Measurements from ENCODE around the gene OPRM1. TPM values are rescaled to one million over a fixed set of nuclear protein-coding genes. Genes with fewer than 3 reads are reported as not detected.

OPRM1 gene
- total RNA-seq, 1 experiment from 2014 or later, result not detected

DNA sequence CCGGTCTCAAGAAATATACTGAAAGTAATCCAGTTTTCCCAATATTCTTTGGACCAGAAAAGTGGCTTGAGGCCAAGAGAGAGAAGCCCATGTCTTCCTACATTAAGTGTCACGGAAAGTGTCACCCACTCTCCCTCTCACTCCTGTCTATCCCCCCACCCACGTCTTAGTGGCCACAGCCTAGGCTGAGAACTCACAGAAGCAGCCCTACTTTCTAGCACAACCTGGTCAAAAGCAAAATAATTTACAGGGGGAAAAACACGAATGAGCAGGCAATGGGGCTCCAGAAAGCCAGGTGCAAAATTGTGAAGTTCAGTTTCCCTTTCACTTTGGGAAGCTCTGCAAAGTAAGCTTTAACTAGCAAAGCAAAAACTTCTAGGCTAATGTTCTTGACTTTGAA lies 118.0 kb downstream of the OPRM1 start:
- no peaks in the 10 kb centered on the region for H3K4me1 Mint-ChIP-seq (ENCODE audit: low read depth, unreplicated experiment)
- H3K27me3 ChIP-seq (replicated peaks; ENCODE audit: control insufficient read depth, insufficient read depth, low read length), result no peaks in the 10 kb centered on the region
- H3K4me3 ChIP-seq (ENCODE audit: low read depth, low read length), result no peak overlapping the region
- no peaks in the 10 kb centered on the region for H3K4me1 ChIP-seq
- H3K9me3 ChIP-seq, result no peaks in the 10 kb centered on the region
- H3K27me3 Mint-ChIP-seq (ENCODE audit: insufficient read depth, unreplicated experiment), result no peaks in the 10 kb centered on the region
- no peaks in the 10 kb centered on the region for H3K36me3 Mint-ChIP-seq (ENCODE audit: insufficient read depth, unreplicated experiment)
- ChIA-PET POLR2A (no interaction called here), CTCF (no interaction called here)
- TF ChIP-seq, protein P1, sequence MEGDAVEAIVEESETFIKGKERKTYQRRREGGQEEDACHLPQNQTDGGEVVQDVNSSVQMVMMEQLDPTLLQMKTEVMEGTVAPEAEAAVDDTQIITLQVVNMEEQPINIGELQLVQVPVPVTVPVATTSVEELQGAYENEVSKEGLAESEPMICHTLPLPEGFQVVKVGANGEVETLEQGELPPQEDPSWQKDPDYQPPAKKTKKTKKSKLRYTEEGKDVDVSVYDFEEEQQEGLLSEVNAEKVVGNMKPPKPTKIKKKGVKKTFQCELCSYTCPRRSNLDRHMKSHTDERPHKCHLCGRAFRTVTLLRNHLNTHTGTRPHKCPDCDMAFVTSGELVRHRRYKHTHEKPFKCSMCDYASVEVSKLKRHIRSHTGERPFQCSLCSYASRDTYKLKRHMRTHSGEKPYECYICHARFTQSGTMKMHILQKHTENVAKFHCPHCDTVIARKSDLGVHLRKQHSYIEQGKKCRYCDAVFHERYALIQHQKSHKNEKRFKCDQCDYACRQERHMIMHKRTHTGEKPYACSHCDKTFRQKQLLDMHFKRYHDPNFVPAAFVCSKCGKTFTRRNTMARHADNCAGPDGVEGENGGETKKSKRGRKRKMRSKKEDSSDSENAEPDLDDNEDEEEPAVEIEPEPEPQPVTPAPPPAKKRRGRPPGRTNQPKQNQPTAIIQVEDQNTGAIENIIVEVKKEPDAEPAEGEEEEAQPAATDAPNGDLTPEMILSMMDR (IDR thresholded peaks at IDR 0.05; ENCODE audit: insufficient read depth in 1 of 2, low read depth in 1 of 2, low read length in 1 of 2, severe bottlenecking in 1 of 2, unreplicated experiment in 1 of 2), result no peak
- no TSS peak for BruUV-seq (replicated peaks)
- no peak overlapping the region for H3K27ac Mint-ChIP-seq (ENCODE audit: unreplicated experiment)
- no peak overlapping the region for H3K4me3 Mint-ChIP-seq (ENCODE audit: unreplicated experiment)
- H3K9me3 Mint-ChIP-seq (ENCODE audit: unreplicated experiment), result no peaks in the 10 kb centered on the region
- intact Hi-C loops (cut with micrococcal nuclease; ENCODE audit: unreplicated experiment), result no loop called here
- no peak for DNase-seq
- H3K36me3 ChIP-seq (ENCODE audit: control insufficient read depth, insufficient read depth, low read length), result no peaks in the 10 kb centered on the region

DNA sequence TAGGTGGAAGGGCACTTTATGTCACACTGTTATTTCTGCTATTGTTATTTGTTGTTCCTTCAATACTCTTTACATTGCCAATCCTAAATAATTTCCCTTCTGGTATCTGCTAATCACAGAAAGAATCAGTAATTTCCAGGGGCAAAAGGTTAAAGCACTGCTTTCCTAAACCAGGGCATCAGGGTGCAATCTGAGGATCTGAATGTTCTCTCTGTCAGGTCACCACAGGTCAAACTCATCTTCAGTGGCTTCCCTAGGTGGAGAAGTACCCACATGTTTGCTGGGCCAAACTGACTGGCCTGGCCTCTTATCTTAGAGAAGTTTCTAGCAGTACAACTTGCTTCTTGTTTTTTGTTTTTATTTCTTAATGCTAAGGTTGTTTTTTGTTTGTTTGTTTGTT lies 118.7 kb downstream of the OPRM1 start:
- no peaks in the 10 kb centered on the region for H3K27me3 Mint-ChIP-seq (ENCODE audit: insufficient read depth, unreplicated experiment)
- POLR2A ChIA-PET, result no interaction called here
- no peaks in the 10 kb centered on the region for H3K9me3 Mint-ChIP-seq (ENCODE audit: unreplicated experiment)
- H3K36me3 Mint-ChIP-seq (ENCODE audit: insufficient read depth, unreplicated experiment), result no peaks in the 10 kb centered on the region
- no peaks in the 10 kb centered on the region for H3K36me3 ChIP-seq (ENCODE audit: control insufficient read depth, insufficient read depth, low read length)
- H3K9me3 ChIP-seq, result no peaks in the 10 kb centered on the region
- no TSS peak for BruUV-seq (replicated peaks)
- CTCF ChIA-PET, result no interaction called here
- H3K4me3 ChIP-seq (ENCODE audit: low read depth, low read length), result no peak overlapping the region
- no peaks in the 10 kb centered on the region for H3K4me1 ChIP-seq
- no peak overlapping the region for H3K27ac Mint-ChIP-seq (ENCODE audit: unreplicated experiment)
- no peak for DNase-seq
- no peak overlapping the region for H3K4me3 Mint-ChIP-seq (ENCODE audit: unreplicated experiment)
- TF ChIP-seq, protein P1 (IDR thresholded peaks at IDR 0.05; ENCODE audit: insufficient read depth in 1 of 2, low read depth in 1 of 2, low read length in 1 of 2, severe bottlenecking in 1 of 2, unreplicated experiment in 1 of 2), result no peak
- intact Hi-C loops (cut with micrococcal nuclease; ENCODE audit: unreplicated experiment), result no loop called here
- no peaks in the 10 kb centered on the region for H3K4me1 Mint-ChIP-seq (ENCODE audit: low read depth, unreplicated experiment)
- H3K27me3 ChIP-seq (replicated peaks; ENCODE audit: control insufficient read depth, insufficient read depth, low read length), result no peaks in the 10 kb centered on the region

DNA sequence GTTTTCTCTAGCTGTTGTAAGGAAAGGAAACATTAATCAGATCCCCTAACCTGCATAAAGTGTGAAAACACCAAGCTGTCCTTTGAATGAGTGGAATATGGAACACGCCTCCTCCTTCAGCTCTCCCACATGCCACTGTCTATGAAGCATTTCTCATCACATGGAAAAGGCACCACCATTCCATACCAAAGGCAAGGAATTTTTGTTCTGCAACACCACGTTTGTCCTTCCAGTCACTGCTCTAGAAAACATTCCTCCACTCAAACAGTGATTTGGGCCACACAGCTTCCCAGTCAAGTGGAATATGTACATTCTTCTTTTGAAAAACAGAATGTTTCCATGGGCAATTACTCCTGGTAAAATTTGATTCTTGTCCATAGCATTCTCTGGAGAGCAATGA lies 120.1 kb downstream of the OPRM1 start:
- no peaks in the 10 kb centered on the region for H3K4me1 Mint-ChIP-seq (ENCODE audit: low read depth, unreplicated experiment)
- no peaks in the 10 kb centered on the region for H3K4me1 ChIP-seq
- no peaks in the 10 kb centered on the region for H3K36me3 Mint-ChIP-seq (ENCODE audit: insufficient read depth, unreplicated experiment)
- CTCF ChIA-PET, result no interaction called here
- TF ChIP-seq, protein P1 (IDR thresholded peaks at IDR 0.05; ENCODE audit: insufficient read depth in 1 of 2, low read depth in 1 of 2, low read length in 1 of 2, severe bottlenecking in 1 of 2, unreplicated experiment in 1 of 2), result no peak
- H3K9me3 ChIP-seq, result no peaks in the 10 kb centered on the region
- H3K4me3 Mint-ChIP-seq (ENCODE audit: unreplicated experiment), result no peak overlapping the region
- DNase-seq, result no peak
- no peak overlapping the region for H3K27ac Mint-ChIP-seq (ENCODE audit: unreplicated experiment)
- no TSS peak for BruUV-seq (replicated peaks)
- no peaks in the 10 kb centered on the region for H3K36me3 ChIP-seq (ENCODE audit: control insufficient read depth, insufficient read depth, low read length)
- no peaks in the 10 kb centered on the region for H3K9me3 Mint-ChIP-seq (ENCODE audit: unreplicated experiment)
- no peak overlapping the region for H3K4me3 ChIP-seq (ENCODE audit: low read depth, low read length)
- POLR2A ChIA-PET, result no interaction called here
- no peaks in the 10 kb centered on the region for H3K27me3 Mint-ChIP-seq (ENCODE audit: insufficient read depth, unreplicated experiment)
- H3K27me3 ChIP-seq (replicated peaks; ENCODE audit: control insufficient read depth, insufficient read depth, low read length), result no peaks in the 10 kb centered on the region
- intact Hi-C loops (cut with micrococcal nuclease; ENCODE audit: unreplicated experiment), result no loop called here

Data from Caco-2 (cell line).